HCT116 (cell line): Measurements from ENCODE around the gene VWC2L. TPM values are rescaled to one million over a fixed set of nuclear protein-coding genes. Genes with fewer than 3 reads are reported as not detected.

Experiments
- ATAC-seq: fragments of 200-7000 bp; cut with Tn5 transposase; 2 replicates; pipeline ENCODE4 v1.9.1; 2020; ENCODE audit warnings: mild to moderate bottlenecking, moderate library complexity
- BruUV-seq: library from RNA; stranded (reverse); fragments of 400-500 nt; replicated peaks from 2 replicates; lab custom pipeline; 2021; lab: Mats Ljungman, UMichigan
- CTCF ChIA-PET: fragments of 300-600 bp; sonication (Branson Sonifier 250); formaldehyde crosslinking; loops from one replicate; lab custom pipeline; 2021; ENCODE audit warnings: antibody characterized with exemption; lab: Charles Lee
- POLR2A ChIA-PET: fragments of 300-600, 350-600 bp; sonication (Branson Sonifier 250); formaldehyde crosslinking; loops from one replicate; lab custom pipeline; 2021; ENCODE audit warnings: antibody characterized with exemption; lab: Charles Lee
- RAD21 ChIA-PET, 2 experiments: fragments of 300-600 bp; sonication (Branson Sonifier 250); formaldehyde crosslinking; loops; one replicate each; lab custom pipeline; 2023; ENCODE audit warnings: low total read pairs in 2 of 2; ENCODE audit not compliant: uncharacterized antibody in 2 of 2, unreplicated experiment in 2 of 2, low non-redundant PET in 1 of 2; lab: Charles Lee
- DNase-seq: peaks from one replicate; pipeline ENCODE4 v3.0.0-alpha.2; 2010; ENCODE audit warnings: low read depth, low spot score
- H2AFZ ChIP-seq: fragments of 200-600 bp; shearing (Covaris generic), sonication (generic); 2 replicates; pipeline ENCODE4 v1.6.1; 2017; ENCODE audit warnings: low read depth, mixed run types, mixed read lengths, antibody characterized with exemption, low read length; ENCODE audit not compliant: poor library complexity, severe bottlenecking
- H3K27ac ChIP-seq: 2 replicates; pipeline ENCODE4 v1.5.1; 2012; ENCODE audit warnings: low read depth, low read length
- H3K27me3 ChIP-seq: fragments of 200-600 bp; sonication (generic); 2 replicates; pipeline ENCODE4 v1.6.1; 2016; ENCODE audit warnings: mixed run types, low read length, mixed read lengths; ENCODE audit not compliant: insufficient read depth
- H3K36me3 ChIP-seq, 2 experiments: fragments of 200-500 bp in 1 of 2; fragments of 200-600 bp in 1 of 2; sonication (Bioruptor generic) in 1 of 2; sonication (generic) in 1 of 2; 2 replicates each; pipeline versions ENCODE4 v1.5.1 to v1.6.1; 2014 to 2016; ENCODE audit warnings: low read length in 2 of 2, inconsistent platforms in 1 of 2, mixed read lengths in 1 of 2, mixed run types in 1 of 2; ENCODE audit not compliant: insufficient read depth in 2 of 2, control insufficient read depth in 1 of 2
- H3K4me1 ChIP-seq, 2 experiments: fragments of 200-600 bp in 1 of 2; sonication (generic) in 1 of 2; 2 replicates each; pipeline versions ENCODE4 v1.5.1 to v1.6.1; 2012 to 2017; ENCODE audit warnings: low read length in 2 of 2, inconsistent platforms in 1 of 2, mild to moderate bottlenecking in 1 of 2, mixed read lengths in 1 of 2, mixed run types in 1 of 2, moderate library complexity in 1 of 2; ENCODE audit not compliant: insufficient read depth in 2 of 2, control insufficient read depth in 1 of 2
- H3K4me2 ChIP-seq: fragments of 200-600 bp; sonication (generic); 2 replicates; pipeline ENCODE4 v1.6.1; 2017; ENCODE audit warnings: mixed run types, low read length, mixed read lengths
- H3K4me3 ChIP-seq, 2 experiments: fragments of 200-600 bp in 1 of 2; sonication (generic) in 1 of 2; replicated peaks in 1 of 2; 2 replicates each; pipeline ENCODE4 v1.5.1; 2011 to 2016; ENCODE audit warnings: low read length in 2 of 2, control low read depth in 1 of 2, low read depth in 1 of 2, mild to moderate bottlenecking in 1 of 2, mixed read lengths in 1 of 2, mixed run types in 1 of 2
- H3K79me2 ChIP-seq: fragments of 200-600 bp; sonication (generic); 2 replicates; pipeline ENCODE4 v1.6.1; 2017; ENCODE audit warnings: mild to moderate bottlenecking, mixed run types, low read length, moderate library complexity, mixed read lengths; ENCODE audit not compliant: insufficient read depth
- H3K9ac ChIP-seq: fragments of 200-600 bp; sonication (generic); 2 replicates; pipeline ENCODE4 v1.6.1; 2016; ENCODE audit warnings: low read length, mixed read lengths
- H3K9me2 ChIP-seq: fragments of 200-600 bp; sonication (generic), shearing (Covaris generic); 2 replicates; pipeline ENCODE4 v1.6.1; 2017; ENCODE audit warnings: mixed run types, mild to moderate bottlenecking, moderate library complexity; ENCODE audit not compliant: insufficient read depth
- H3K9me3 ChIP-seq, 2 experiments: fragments of 200-500 bp in 1 of 2; fragments of 200-600 bp in 1 of 2; sonication (Bioruptor generic) in 1 of 2; sonication (generic) in 1 of 2; 2 replicates each; pipeline ENCODE4 v1.6.1; 2014 to 2017; ENCODE audit warnings: low read length in 2 of 2, mixed read lengths in 2 of 2, inconsistent platforms in 1 of 2, low read depth in 1 of 2, mild to moderate bottlenecking in 1 of 2, mixed run types in 1 of 2, moderate library complexity in 1 of 2; ENCODE audit not compliant: control insufficient read depth in 1 of 2, insufficient read depth in 1 of 2
- H4K20me1 ChIP-seq: fragments of 200-600 bp; sonication (generic), shearing (Covaris generic); 2 replicates; pipeline ENCODE4 v1.6.1; 2017; ENCODE audit warnings: mixed run types, mild to moderate bottlenecking, moderate library complexity; ENCODE audit not compliant: insufficient read depth
- ATF3 ChIP-seq: IDR thresholded peaks from 2 replicates; pipeline ENCODE4 v1.6.1; 2012
- CEBPB ChIP-seq: IDR thresholded peaks from 2 replicates; pipeline ENCODE4 v1.6.1; 2012; ENCODE audit warnings: low read depth
- EGR1 ChIP-seq: IDR thresholded peaks from 2 replicates; pipeline ENCODE4 v1.6.1; 2012; ENCODE audit warnings: low read depth
- ELF1 ChIP-seq: IDR thresholded peaks from 2 replicates; pipeline ENCODE4 v1.6.1; 2012; ENCODE audit warnings: low read depth, borderline replicate concordance
- EZH2 ChIP-seq: fragments of 200-600 bp; sonication (generic); IDR thresholded peaks from 2 replicates; pipeline ENCODE4 v1.6.1; 2017; ENCODE audit warnings: antibody characterized with exemption, mixed run types
- EZH2phosphoT487 ChIP-seq: fragments of 200-600 bp; IDR thresholded peaks from 2 replicates; pipeline ENCODE4 v1.6.1; 2018; ENCODE audit warnings: antibody characterized with exemption, borderline replicate concordance
- FOSL1 ChIP-seq: IDR thresholded peaks from 2 replicates; pipeline ENCODE4 v1.6.1; 2012; ENCODE audit warnings: low read depth
- MAX ChIP-seq: IDR thresholded peaks from 2 replicates; pipeline ENCODE4 v1.6.1; 2012
- POLR2AphosphoS5 ChIP-seq: IDR thresholded peaks from 2 replicates; pipeline ENCODE4 v1.6.1; 2011; ENCODE audit warnings: mild to moderate bottlenecking, low read depth, low read length, moderate library complexity
- RAD21 ChIP-seq: IDR thresholded peaks from 2 replicates; pipeline ENCODE4 v1.6.1; 2012; ENCODE audit warnings: low read depth, mild to moderate bottlenecking
- SIN3A ChIP-seq: IDR thresholded peaks from 2 replicates; pipeline ENCODE4 v1.6.1; 2012; ENCODE audit warnings: low read depth
- intact Hi-C: fragments of 100-400 bp; cut with micrococcal nuclease; formaldehyde crosslinking; loops from 2 replicates; pipeline ENCODE4 v1.10.0; 2022
- total RNA-seq: library from RNA; stranded (reverse); gene quantifications from one replicate; pipeline ENCODE4 v1.2.1, GENCODE V29; 2021; ENCODE audit not compliant: unreplicated experiment

The VWC2L gene
- total RNA-seq, 1 experiment from 2014 or later: not detected

- Histone ChIP-seq H3K4me3 (no peak overlapping the region), H3K4me1 (peaks cover 0 to 6% of the 10 kb centered on the region in 2 experiments; a peak in 1 of 4 replicates), H3K27ac (no peak overlapping the region), H4K20me1 (no peaks in the 10 kb centered on the region), H3K9ac (no peak overlapping the region), H3K27me3 (no peaks in the 10 kb centered on the region), H3K9me3 (no peaks in the 10 kb centered on the region), H3K4me2 (0 out of 2 replicates have a peak overlapping the region, but pooled peaks have one; percentile 8), H3K79me2 (no peaks in the 10 kb centered on the region), H3K9me2 (no peaks in the 10 kb centered on the region), H2AFZ (no peak overlapping the region), H3K36me3 (no peaks in the 10 kb centered on the region)
- ChIA-PET CTCF (interaction anchor here (0.7 kb wide), 1 partner anchor 359 kb away, joined by 3 read pairs; no protein-coding TSS in a partner anchor), RAD21 (interaction anchor here in 1 of 2 experiments (0.6 kb wide), 1 partner anchor 9 kb away, joined by 3 read pairs; no protein-coding TSS in a partner anchor), POLR2A (no interaction called here)
- no peak for TF ChIP-seq EGR1
- TF ChIP-seq FOSL1: no peak
- TF ChIP-seq POLR2AphosphoS5: no peak
- TF ChIP-seq SIN3A: no peak
- no peak for TF ChIP-seq ELF1
- TF ChIP-seq ATF3: no peak
- no peak for TF ChIP-seq MAX
- TF ChIP-seq EZH2phosphoT487: no peak
- ATAC-seq (no peak), DNase-seq (no peak)
- BruUV-seq: no TSS peak
- intact Hi-C loops: no loop called here
These were observed 70.3 kb downstream of the VWC2L start for GRCh38 chr2:214481204-214481603.

GRCh38 chr2:214482728-214483127 lies 71.9 kb downstream of the VWC2L start:
- H3K9ac ChIP-seq: no peak overlapping the region
- H3K4me1 ChIP-seq: peaks cover 0 to 6% of the 10 kb centered on the region in 2 experiments; a peak in 1 of 4 replicates
- intact Hi-C loops: no loop called here
- no peaks in the 10 kb centered on the region for H4K20me1 ChIP-seq
- RAD21 ChIA-PET: no interaction called here
- H3K36me3 ChIP-seq: no peaks in the 10 kb centered on the region
- CTCF ChIA-PET: no interaction called here
- POLR2A ChIA-PET: no interaction called here
- no peaks in the 10 kb centered on the region for H3K27me3 ChIP-seq
- no peaks in the 10 kb centered on the region for H3K9me2 ChIP-seq
- H2AFZ ChIP-seq: no peak overlapping the region
- no peak overlapping the region for H3K4me2 ChIP-seq
- no peak for ATAC-seq
- TF ChIP-seq EZH2: no peak
- no peak for TF ChIP-seq POLR2AphosphoS5
- TF ChIP-seq EGR1: no peak
- TF ChIP-seq RAD21: no peak
- no peak for TF ChIP-seq CEBPB
- no peak overlapping the region for H3K27ac ChIP-seq
- no TSS peak for BruUV-seq
- H3K4me3 ChIP-seq: no peak overlapping the region
- no peak for DNase-seq
- no peaks in the 10 kb centered on the region for H3K9me3 ChIP-seq
- H3K79me2 ChIP-seq: no peaks in the 10 kb centered on the region
